Esophagus squamous epithelium (tissue), 4 donors: ENCODE measurements around the gene ZFP36.

ENCODE experiments used
- POLR2A ChIP-seq, 4 donors: fragments of 450-650 bp; IDR thresholded peaks; one replicate each; pipeline ENCODE4 v1.6.1; 2017; ENCODE audit warnings: antibody characterized with exemption in 4 of 4, mild to moderate bottlenecking in 4 of 4, moderate library complexity in 3 of 4
- TF ChIP-seq, protein P1 (sequence below), 6 experiments: fragments of 450-650 bp in 4 of 6; fragments of 200-600 bp in 2 of 6; sonication (generic) in 2 of 6; IDR thresholded peaks; one replicate each; pipeline ENCODE4 v1.5.1; 2016 to 2019; ENCODE audit warnings: antibody characterized with exemption in 6 of 6, mild to moderate bottlenecking in 4 of 6, moderate library complexity in 4 of 6

DNA sequence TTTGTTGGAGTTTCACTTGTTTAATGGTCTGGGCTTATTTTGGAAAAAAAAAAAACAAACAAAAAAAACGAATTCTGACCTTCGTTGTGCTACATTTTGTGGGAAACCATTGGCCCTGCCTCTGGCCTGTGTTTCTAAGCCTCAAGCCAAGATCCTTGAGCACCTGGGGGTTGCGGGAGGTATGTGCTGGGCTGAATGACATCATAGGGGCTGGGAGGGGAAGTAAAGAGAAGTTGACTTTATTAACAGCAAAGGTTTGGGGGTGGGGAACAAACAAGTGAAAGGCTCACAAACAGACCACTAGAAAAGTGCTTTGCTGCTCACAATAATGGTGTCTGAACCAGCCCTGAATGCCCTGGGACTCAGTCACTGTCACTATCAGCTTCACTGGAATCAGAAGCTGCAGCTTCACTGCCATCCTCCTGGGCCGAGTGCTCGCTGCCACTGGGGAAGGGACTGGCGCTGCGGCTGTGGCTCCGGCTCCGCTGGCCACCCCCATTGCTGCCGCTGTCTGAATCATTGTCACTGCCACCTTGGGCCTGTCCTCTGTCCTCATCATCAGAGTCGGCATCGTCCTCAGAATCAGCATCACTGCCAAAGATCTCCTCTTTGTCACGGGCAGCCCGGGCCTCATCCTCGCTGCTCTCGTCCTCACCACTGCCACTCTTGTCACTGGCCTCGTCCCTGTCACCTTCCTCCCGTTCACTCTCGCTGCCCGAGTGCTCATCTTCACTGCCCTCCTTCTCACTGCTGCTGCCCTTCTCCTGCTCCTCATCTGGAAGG, 20.8 kb upstream of the ZFP36 start:
- no peak for TF ChIP-seq POLR2A (IDR thresholded peaks at IDR 0.05)
- TF ChIP-seq, protein P1, sequence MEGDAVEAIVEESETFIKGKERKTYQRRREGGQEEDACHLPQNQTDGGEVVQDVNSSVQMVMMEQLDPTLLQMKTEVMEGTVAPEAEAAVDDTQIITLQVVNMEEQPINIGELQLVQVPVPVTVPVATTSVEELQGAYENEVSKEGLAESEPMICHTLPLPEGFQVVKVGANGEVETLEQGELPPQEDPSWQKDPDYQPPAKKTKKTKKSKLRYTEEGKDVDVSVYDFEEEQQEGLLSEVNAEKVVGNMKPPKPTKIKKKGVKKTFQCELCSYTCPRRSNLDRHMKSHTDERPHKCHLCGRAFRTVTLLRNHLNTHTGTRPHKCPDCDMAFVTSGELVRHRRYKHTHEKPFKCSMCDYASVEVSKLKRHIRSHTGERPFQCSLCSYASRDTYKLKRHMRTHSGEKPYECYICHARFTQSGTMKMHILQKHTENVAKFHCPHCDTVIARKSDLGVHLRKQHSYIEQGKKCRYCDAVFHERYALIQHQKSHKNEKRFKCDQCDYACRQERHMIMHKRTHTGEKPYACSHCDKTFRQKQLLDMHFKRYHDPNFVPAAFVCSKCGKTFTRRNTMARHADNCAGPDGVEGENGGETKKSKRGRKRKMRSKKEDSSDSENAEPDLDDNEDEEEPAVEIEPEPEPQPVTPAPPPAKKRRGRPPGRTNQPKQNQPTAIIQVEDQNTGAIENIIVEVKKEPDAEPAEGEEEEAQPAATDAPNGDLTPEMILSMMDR (IDR thresholded peaks at IDR 0.05): no peak
